Caco-2 (cell line): ENCODE data around the gene GINS2. TPM values are rescaled to one million over a fixed set of nuclear protein-coding genes. Genes with fewer than 3 reads are reported as not detected.

Experiments
- BruUV-seq: library from RNA; stranded (reverse); fragments of 400-500 nt; replicated peaks from 2 replicates; lab custom pipeline; 2021; lab: Mats Ljungman, UMichigan
- CTCF ChIA-PET: fragments of 300-600 bp; sonication (Branson Sonifier 250); formaldehyde crosslinking; loops from one replicate; lab custom pipeline; 2022; ENCODE audit warnings: antibody characterized with exemption; lab: Charles Lee
- POLR2A ChIA-PET: fragments of 300-600 bp; sonication (Branson Sonifier 250); formaldehyde crosslinking; loops from one replicate; lab custom pipeline; 2022; ENCODE audit warnings: antibody characterized with exemption; lab: Charles Lee
- DNase-seq, 2 experiments: peaks; one replicate each; pipeline versions ENCODE4 v3.0.0 to v3.0.0-alpha.2; 2020 to 2022
- H3K27me3 ChIP-seq: replicated peaks from 2 replicates; pipeline ENCODE4 v1.6.0; 2011; ENCODE audit warnings: low read length; ENCODE audit not compliant: control insufficient read depth, insufficient read depth
- H3K36me3 ChIP-seq: 2 replicates; pipeline ENCODE4 v1.5.1; 2011; ENCODE audit warnings: low read length; ENCODE audit not compliant: control insufficient read depth, insufficient read depth
- H3K4me1 ChIP-seq: fragments of 250-450 bp; sonication (Bioruptor Pico); 2 replicates; pipeline ENCODE4 v1.5.1; 2020; ENCODE audit warnings: mild to moderate bottlenecking
- H3K4me3 ChIP-seq: 2 replicates; pipeline ENCODE4 v1.5.1; 2011; ENCODE audit warnings: low read depth, mild to moderate bottlenecking, control low read depth, low read length
- H3K9me3 ChIP-seq: fragments of 250-450 bp; sonication (Bioruptor Pico); 2 replicates; pipeline ENCODE4 v1.5.1; 2020; ENCODE audit warnings: mild to moderate bottlenecking, moderate library complexity
- H3K27ac Mint-ChIP-seq: one replicate; pipeline ENCODE4 v1.8.0; 2022; ENCODE audit warnings: mixed read lengths; ENCODE audit not compliant: unreplicated experiment
- H3K27me3 Mint-ChIP-seq: one replicate; pipeline ENCODE4 v1.8.0; 2022; ENCODE audit warnings: mixed read lengths; ENCODE audit not compliant: insufficient read depth, unreplicated experiment
- H3K36me3 Mint-ChIP-seq: one replicate; pipeline ENCODE4 v1.8.0; 2022; ENCODE audit warnings: mild to moderate bottlenecking, mixed read lengths; ENCODE audit not compliant: insufficient read depth, unreplicated experiment
- H3K4me1 Mint-ChIP-seq: one replicate; pipeline ENCODE4 v1.8.0; 2022; ENCODE audit warnings: low read depth, mixed read lengths; ENCODE audit not compliant: unreplicated experiment
- H3K4me3 Mint-ChIP-seq: one replicate; pipeline ENCODE4 v1.8.0; 2022; ENCODE audit warnings: mild to moderate bottlenecking, moderate library complexity, mixed read lengths; ENCODE audit not compliant: unreplicated experiment
- H3K9me3 Mint-ChIP-seq: one replicate; pipeline ENCODE4 v1.8.0; 2022; ENCODE audit warnings: mixed read lengths; ENCODE audit not compliant: unreplicated experiment
- CTCF ChIP-seq, 2 experiments: fragments of 200-600 bp in 1 of 2; IDR thresholded peaks; 1 replicate in 1 of 2; 2 replicates in 1 of 2; pipeline versions ENCODE4 v1.5.1 to v1.8.0; 2011 to 2022; ENCODE audit warnings: antibody characterized with exemption in 1 of 2, control low read depth in 1 of 2, inconsistent platforms in 1 of 2, low read depth in 1 of 2, low read length in 1 of 2, mild to moderate bottlenecking in 1 of 2, moderate library complexity in 1 of 2; ENCODE audit not compliant: insufficient read depth in 1 of 2, severe bottlenecking in 1 of 2, unreplicated experiment in 1 of 2
- intact Hi-C: fragments of 100-400 bp; cut with micrococcal nuclease; formaldehyde crosslinking; loops from one replicate; pipeline ENCODE4 v1.10.0; 2022; ENCODE audit not compliant: unreplicated experiment
- total RNA-seq: library from RNA; stranded (reverse); gene quantifications from 2 replicates; pipeline ENCODE4 v1.2.3, GENCODE V29; 2022

The GINS2 gene
- total RNA-seq, 1 experiment from 2014 or later, result 62.9 TPM

- Histone ChIP-seq H3K4me1 (peaks cover 17% of the 10 kb centered on the region), H3K36me3 (peaks cover 2% of the 10 kb centered on the region), H3K27me3 (no peaks in the 10 kb centered on the region), H3K4me3 (no peak overlapping the region), H3K9me3 (no peaks in the 10 kb centered on the region)
- H3K9me3 Mint-ChIP-seq, result no peaks in the 10 kb centered on the region
- peaks cover 18% of the 10 kb centered on the region for H3K4me1 Mint-ChIP-seq
- H3K27ac Mint-ChIP-seq, result no peak overlapping the region
- H3K27me3 Mint-ChIP-seq, result no peaks in the 10 kb centered on the region
- POLR2A ChIA-PET, result interaction anchor here (0.6 kb wide), 1 partner anchor 633 kb away, joined by 6 read pairs; no protein-coding TSS in a partner anchor
- H3K4me3 Mint-ChIP-seq, result no peak overlapping the region
- CTCF ChIA-PET, result interaction anchor here (0.8 to 1.2 kb wide), 3 partner anchors 12 to 205 kb away, joined by 3 to 14 read pairs (median 5); no protein-coding TSS in a partner anchor
- H3K36me3 Mint-ChIP-seq, result peaks cover 79% of the 10 kb centered on the region
- no TSS peak for BruUV-seq
- no peak for TF ChIP-seq CTCF (IDR thresholded peaks at IDR 0.05; ENCODE audit: insufficient read depth in 1 of 2, low read depth in 1 of 2, low read length in 1 of 2, severe bottlenecking in 1 of 2, unreplicated experiment in 1 of 2)
- DNase-seq, result no peak
- intact Hi-C loops, result no loop called here
Measured at GRCh38 chr16:85627526-85628264, 61.1 kb downstream of the GINS2 start.

- Histone ChIP-seq H3K36me3 (peaks cover 2% of the 10 kb centered on the region), H3K4me3 (no peak overlapping the region), H3K4me1 (peaks cover 23% of the 10 kb centered on the region), H3K27me3 (no peaks in the 10 kb centered on the region), H3K9me3 (no peaks in the 10 kb centered on the region)
- POLR2A ChIA-PET, result interaction anchor here (0.6 kb wide), 1 partner anchor 633 kb away, joined by 6 read pairs; no protein-coding TSS in a partner anchor
- Mint-ChIP-seq H3K4me3 (no peak overlapping the region), H3K9me3 (no peaks in the 10 kb centered on the region), H3K27me3 (no peaks in the 10 kb centered on the region), H3K36me3 (peaks cover 80% of the 10 kb centered on the region), H3K27ac (no peak overlapping the region), H3K4me1 (peaks cover 24% of the 10 kb centered on the region)
- no peak for DNase-seq
- CTCF ChIA-PET, result interaction anchor here (0.6 kb wide), 1 partner anchor 11 kb away, joined by 4 read pairs; no protein-coding TSS in a partner anchor
- no peak for TF ChIP-seq CTCF (IDR thresholded peaks at IDR 0.05; ENCODE audit: insufficient read depth in 1 of 2, low read depth in 1 of 2, low read length in 1 of 2, severe bottlenecking in 1 of 2, unreplicated experiment in 1 of 2)
- BruUV-seq, result no TSS peak
- intact Hi-C loops, result no loop called here
Measured at GRCh38 chr16:85627089-85627488, 61.7 kb downstream of the GINS2 start.

Other genes with a start within 250 kb of the GINS2 start
- gene GSE1, start 75.6 kb downstream of the GINS2 start, total RNA-seq, result 140 and 142 TPM in 2 replicates
- 3.8 and 4.0 TPM in 2 replicates for gene C16orf74, start 62.1 kb upstream of the GINS2 start, total RNA-seq
- gene EMC8, start 110.6 kb upstream of the GINS2 start, total RNA-seq, result 86.7 and 94.7 TPM in 2 replicates
- gene COX4I1, start 110.7 kb upstream of the GINS2 start, total RNA-seq, result 814 and 893 TPM in 2 replicates
- gene IRF8, start 210.2 kb upstream of the GINS2 start, total RNA-seq, result 29.5 and 31.7 TPM in 2 replicates